Uterus (tissue), 2 donors: ENCODE measurements around the gene MAP3K4.

Experiments
- CTCF ChIP-seq, 4 experiments: fragments of 200-600 bp in 2 of 4; fragments of 450-650 bp in 2 of 4; sonication (generic) in 2 of 4; IDR thresholded peaks; one replicate each; pipeline ENCODE4 v1.5.1; 2016 to 2019; ENCODE audit warnings: antibody characterized with exemption in 4 of 4, mild to moderate bottlenecking in 2 of 4, moderate library complexity in 1 of 4
- POLR2A ChIP-seq, 2 donors: fragments of 450-650 bp; IDR thresholded peaks; one replicate each; pipeline ENCODE4 v1.6.1; 2016; ENCODE audit warnings: antibody characterized with exemption in 2 of 2, mild to moderate bottlenecking in 1 of 2, moderate library complexity in 1 of 2

GRCh38 chr6:161104966-161105365, 113.4 kb downstream of the MAP3K4 start:
- no peak for TF ChIP-seq CTCF (IDR thresholded peaks at IDR 0.05)
- TF ChIP-seq POLR2A (IDR thresholded peaks at IDR 0.05), result no peak
